Activated T-helper 2 cell treated with anti-CD3 and anti-CD28 coated beads, Interferon-gamma antibody, Interleukin-2, Interleukin-4, amounts not matched to agents 10 μg/mL and 5 μg/mL and 100 μg/mL, durations not matched to agents 14 hours and 24 hours and 36 hours (primary cell): Measurements from ENCODE around the gene ATP8B4. TPM values are rescaled to one million over a fixed set of nuclear protein-coding genes. Genes with fewer than 3 reads are reported as not detected.
"Not testable (repeated sequence)": the region's sequence is repeated elsewhere in the genome, so short reads cannot be mapped to it uniquely, and the experiment has no call there.

Experiments used
- DNase-seq: peaks from one replicate; pipeline ENCODE4 v3.0.0; 2021; ENCODE audit warnings: low spot score
- H3K27ac Mint-ChIP-seq: one replicate; pipeline ENCODE4 v1.8.0; 2021; ENCODE audit warnings: mixed read lengths
- H3K27me3 Mint-ChIP-seq: one replicate; pipeline ENCODE4 v1.8.0; 2021; ENCODE audit warnings: low read depth, mixed read lengths
- H3K36me3 Mint-ChIP-seq: one replicate; pipeline ENCODE4 v1.8.0; 2021; ENCODE audit warnings: low read depth, mixed read lengths
- H3K4me1 Mint-ChIP-seq: one replicate; pipeline ENCODE4 v1.8.0; 2021; ENCODE audit warnings: low read depth, mixed read lengths
- H3K4me3 Mint-ChIP-seq: one replicate; pipeline ENCODE4 v1.8.0; 2021; ENCODE audit warnings: low read depth, mild to moderate bottlenecking, moderate library complexity, mixed read lengths
- H3K9me3 Mint-ChIP-seq: one replicate; pipeline ENCODE4 v1.8.0; 2021; ENCODE audit warnings: mixed read lengths
- intact Hi-C: fragments of 100-400 bp; cut with micrococcal nuclease; formaldehyde crosslinking; loops from one replicate; pipeline ENCODE4 v1.15.1; 2023
- total RNA-seq: library from RNA; stranded (reverse); gene quantifications from 2 replicates; pipeline ENCODE4 v1.2.3, GENCODE V29; 2022

Gene ATP8B4
- total RNA-seq, 1 donor from 2014 or later: 75.3 TPM

DNA sequence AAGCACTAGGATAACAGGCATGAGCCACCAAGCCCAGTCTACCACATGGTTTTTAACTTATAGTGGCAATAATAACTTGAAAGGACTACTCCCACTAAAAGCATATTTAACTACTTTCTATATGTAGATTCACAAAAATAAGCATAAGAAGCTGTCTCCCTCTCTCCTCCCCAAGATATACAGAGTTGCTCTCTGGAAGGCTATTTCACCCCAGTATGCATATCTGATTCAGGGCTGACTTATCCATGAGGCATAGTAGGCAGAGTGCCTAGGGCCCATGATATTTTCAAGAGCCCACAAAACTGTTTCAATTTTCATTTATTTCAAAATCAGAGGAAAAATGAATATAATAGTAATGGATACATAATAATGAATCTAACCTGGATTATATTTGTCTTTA lies 20.5 kb downstream of the ATP8B4 start:
- Mint-ChIP-seq H3K27me3 (no peaks in the 10 kb centered on the region), H3K4me1 (peaks cover 49% of the 10 kb centered on the region), H3K4me3 (no peak overlapping the region), H3K36me3 (peaks cover 65% of the 10 kb centered on the region), H3K27ac (peak overlapping the region; percentile 50), H3K9me3 (peaks cover 25% of the 10 kb centered on the region)
- intact Hi-C loops: no loop called here
- DNase-seq: no peak

DNA sequence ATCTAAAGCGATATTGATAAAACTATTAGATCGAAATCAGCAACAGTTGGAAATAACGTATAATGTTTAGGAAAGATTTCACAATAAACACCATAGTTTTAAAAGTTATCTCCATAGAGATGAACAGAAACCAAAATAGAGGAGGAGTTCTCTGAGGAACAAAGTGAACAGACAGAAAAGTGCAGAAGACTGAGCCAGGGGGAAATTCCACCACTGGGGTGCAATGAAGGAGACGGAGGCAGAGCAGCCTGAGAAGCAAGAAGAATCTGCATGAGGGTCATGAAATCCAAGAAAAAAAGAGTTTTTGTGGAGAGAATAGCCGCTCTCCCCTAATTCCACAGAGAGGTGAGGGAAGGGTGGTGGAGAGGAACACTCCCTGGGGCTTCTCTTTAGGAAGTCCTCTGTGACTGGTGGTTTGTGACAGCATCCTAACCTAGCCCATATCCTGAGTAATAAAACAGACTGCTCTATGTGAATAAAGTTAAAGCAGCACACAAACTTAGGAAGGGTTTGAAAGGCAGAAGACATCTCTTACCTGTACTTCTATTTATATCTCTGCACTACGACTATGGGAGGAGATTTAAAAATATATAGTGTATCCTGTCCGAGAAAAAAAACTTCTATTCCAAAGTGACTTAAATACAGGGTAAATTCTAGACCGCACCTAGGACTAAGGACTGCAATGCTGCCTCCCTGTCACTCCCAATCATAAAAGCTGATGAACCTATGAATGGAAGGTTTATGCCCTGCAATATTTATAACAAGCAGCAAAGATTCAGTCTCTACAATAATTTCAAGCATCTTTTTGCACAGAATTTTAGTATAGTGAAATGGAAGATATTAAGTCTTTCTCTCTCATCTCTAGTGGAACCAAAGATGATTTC lies 22.9 kb downstream of the ATP8B4 start:
- Mint-ChIP-seq H3K36me3 (peaks cover 56% of the 10 kb centered on the region), H3K27ac (no peak overlapping the region), H3K4me3 (no peak overlapping the region), H3K9me3 (peaks cover 15% of the 10 kb centered on the region), H3K4me1 (peaks cover 33% of the 10 kb centered on the region), H3K27me3 (no peaks in the 10 kb centered on the region)
- no peak for DNase-seq
- intact Hi-C loops: no loop called here

DNA sequence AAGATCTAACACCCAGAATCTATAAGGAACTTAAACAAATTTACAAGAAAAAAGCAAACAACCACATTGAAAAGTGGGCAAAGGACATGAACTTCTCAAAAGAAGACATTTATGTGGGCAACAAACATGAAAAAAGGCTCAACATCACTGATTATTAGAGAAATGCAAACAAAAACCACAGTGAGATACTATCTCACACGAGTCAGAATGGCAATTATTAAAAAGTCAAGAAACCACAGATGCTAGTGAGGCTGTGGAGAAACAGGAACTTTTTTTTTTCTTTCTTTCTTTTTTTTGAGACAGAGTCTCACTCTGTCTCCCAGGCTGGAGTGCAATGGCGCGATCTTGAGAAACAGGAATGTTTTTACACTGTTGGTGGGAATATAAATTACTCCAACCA lies 29.6 kb downstream of the ATP8B4 start:
- peaks cover 52% of the 10 kb centered on the region for H3K36me3 Mint-ChIP-seq
- H3K4me3 Mint-ChIP-seq, intact Hi-C loops, DNase-seq, H3K27ac Mint-ChIP-seq, H3K27me3 Mint-ChIP-seq: not testable (repeated sequence)
- H3K4me1 Mint-ChIP-seq: peaks cover 24% of the 10 kb centered on the region
- H3K9me3 Mint-ChIP-seq: peaks cover 24% of the 10 kb centered on the region

DNA sequence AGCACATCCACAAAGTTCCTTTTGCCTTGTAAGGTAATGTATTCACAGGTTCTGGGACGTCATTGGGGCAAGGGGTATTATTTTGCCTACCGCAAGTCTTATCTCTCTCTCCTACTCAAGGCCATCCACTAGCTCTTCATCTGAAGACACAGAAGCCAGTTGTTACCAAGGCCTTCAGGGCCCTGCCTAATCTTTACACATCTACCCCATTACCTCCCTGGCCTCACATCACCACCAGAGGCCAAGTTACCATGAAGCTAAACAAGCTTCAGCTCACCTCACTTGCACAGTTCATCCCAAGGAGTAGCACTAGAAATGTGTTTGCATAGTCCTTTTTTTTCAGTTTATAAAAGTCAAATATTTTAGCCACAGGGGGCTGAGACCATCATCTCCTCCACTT lies 34.1 kb downstream of the ATP8B4 start:
- intact Hi-C loops: no loop called here
- DNase-seq: no peak
- H3K27ac Mint-ChIP-seq: peak overlapping the region; percentile 52
- H3K9me3 Mint-ChIP-seq: peaks cover 6% of the 10 kb centered on the region
- no peak overlapping the region for H3K4me3 Mint-ChIP-seq
- no peaks in the 10 kb centered on the region for H3K27me3 Mint-ChIP-seq
- peaks cover 58% of the 10 kb centered on the region for H3K36me3 Mint-ChIP-seq
- peaks cover 46% of the 10 kb centered on the region for H3K4me1 Mint-ChIP-seq

DNA sequence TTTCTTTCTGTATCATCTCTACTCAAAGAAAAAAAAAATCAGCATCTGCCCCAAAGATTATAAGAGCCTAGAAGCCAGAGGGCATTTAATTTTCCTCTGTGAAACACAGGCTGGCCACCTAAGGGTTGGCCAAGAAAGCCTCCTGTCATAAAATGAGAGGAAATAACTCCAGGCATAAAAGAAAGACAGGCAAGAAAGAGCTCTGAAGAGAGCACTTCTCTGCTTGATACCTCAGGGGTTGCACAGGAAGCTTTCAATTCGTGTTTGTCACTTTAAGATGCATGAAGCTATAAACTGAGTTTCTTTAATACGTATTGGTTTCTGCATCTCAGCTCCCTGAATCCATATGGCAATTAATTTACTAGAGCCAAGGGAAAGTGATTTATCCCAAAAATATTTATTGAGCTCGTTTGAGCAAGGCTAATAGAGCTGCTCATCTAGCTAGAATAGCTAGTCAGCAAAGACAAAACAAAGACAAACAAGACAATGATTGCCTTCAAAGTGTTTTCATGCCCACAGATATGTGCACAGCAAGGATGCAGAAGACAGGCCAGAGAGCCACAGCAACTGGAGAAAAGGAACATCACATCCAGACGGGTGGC lies 35.5 kb downstream of the ATP8B4 start:
- H3K4me3 Mint-ChIP-seq: no peak overlapping the region
- H3K9me3 Mint-ChIP-seq: peaks cover 3% of the 10 kb centered on the region
- peaks cover 32% of the 10 kb centered on the region for H3K4me1 Mint-ChIP-seq
- peaks cover 51% of the 10 kb centered on the region for H3K36me3 Mint-ChIP-seq
- no peak overlapping the region for H3K27ac Mint-ChIP-seq
- no peak for DNase-seq
- intact Hi-C loops: no loop called here
- H3K27me3 Mint-ChIP-seq: no peaks in the 10 kb centered on the region

DNA sequence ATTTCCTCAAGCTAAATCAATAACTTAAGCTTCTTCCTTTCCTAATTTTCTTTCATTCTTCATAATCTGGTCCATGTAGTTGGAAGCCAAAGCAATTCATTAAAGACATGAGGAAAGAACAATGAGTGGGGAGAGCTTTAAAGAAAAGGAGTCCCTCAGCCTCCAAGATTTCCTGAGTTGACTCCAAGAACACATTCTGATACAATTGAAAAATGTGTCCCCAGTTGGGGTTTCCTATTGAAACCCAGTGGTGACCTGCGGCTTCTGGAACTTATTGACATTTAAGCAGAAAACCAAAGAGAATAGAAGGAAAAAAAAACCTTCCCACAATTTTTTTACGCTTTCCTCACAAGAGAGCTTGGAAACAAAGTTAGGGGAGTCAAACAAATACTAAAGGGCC lies 37.0 kb downstream of the ATP8B4 start:
- no peak overlapping the region for H3K4me3 Mint-ChIP-seq
- no peaks in the 10 kb centered on the region for H3K27me3 Mint-ChIP-seq
- H3K27ac Mint-ChIP-seq: peak overlapping the region; percentile 30
- intact Hi-C loops: no loop called here
- peaks cover 40% of the 10 kb centered on the region for H3K4me1 Mint-ChIP-seq
- peaks cover 61% of the 10 kb centered on the region for H3K36me3 Mint-ChIP-seq
- DNase-seq: no peak
- H3K9me3 Mint-ChIP-seq: no peaks in the 10 kb centered on the region

DNA sequence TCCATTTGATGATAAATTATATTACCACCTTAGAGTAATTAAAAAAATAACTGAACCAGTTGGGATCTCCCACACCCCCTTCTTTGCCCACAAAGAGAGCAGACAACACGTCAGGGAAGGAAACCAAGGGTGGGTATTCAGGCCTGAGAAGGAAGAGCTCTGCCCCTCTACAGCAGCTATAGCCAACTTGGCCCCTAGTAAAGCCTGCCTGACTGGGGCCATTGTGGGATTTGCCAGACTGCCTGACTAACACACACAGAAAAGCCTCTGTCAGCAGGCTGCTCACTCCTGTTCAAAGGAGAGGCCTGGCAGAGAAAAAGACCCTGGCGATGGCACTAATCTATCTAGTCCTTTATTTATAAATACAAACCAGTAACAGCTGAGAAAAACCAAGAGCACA lies 41.4 kb downstream of the ATP8B4 start:
- H3K9me3 Mint-ChIP-seq: no peaks in the 10 kb centered on the region
- intact Hi-C loops: no loop called here
- no peaks in the 10 kb centered on the region for H3K27me3 Mint-ChIP-seq
- H3K4me1 Mint-ChIP-seq: peaks cover 28% of the 10 kb centered on the region
- H3K27ac Mint-ChIP-seq: no peak overlapping the region
- DNase-seq: no peak
- no peak overlapping the region for H3K4me3 Mint-ChIP-seq
- H3K36me3 Mint-ChIP-seq: peaks cover 70% of the 10 kb centered on the region

DNA sequence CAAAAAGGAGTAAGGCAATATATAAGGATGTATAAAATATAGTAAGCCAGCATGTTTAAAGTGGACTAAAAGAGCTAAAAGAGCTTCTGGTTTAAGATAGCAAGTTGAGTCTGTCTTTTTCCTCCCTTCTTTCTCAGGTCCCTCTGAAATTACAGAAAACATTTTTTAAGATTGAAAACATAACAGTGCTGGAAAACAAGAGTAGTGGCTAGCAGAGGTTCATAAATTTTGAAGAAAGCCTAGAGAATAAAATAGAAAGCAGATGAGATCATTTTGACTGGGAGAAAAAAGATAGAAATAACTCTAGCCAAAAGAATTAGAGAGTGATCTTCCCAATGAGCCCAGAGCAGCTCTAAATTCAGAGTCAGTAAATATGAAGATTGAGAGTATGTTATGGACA lies 41.9 kb downstream of the ATP8B4 start:
- peaks cover 73% of the 10 kb centered on the region for H3K36me3 Mint-ChIP-seq
- DNase-seq: no peak
- no peaks in the 10 kb centered on the region for H3K27me3 Mint-ChIP-seq
- no peaks in the 10 kb centered on the region for H3K9me3 Mint-ChIP-seq
- no peak overlapping the region for H3K4me3 Mint-ChIP-seq
- H3K27ac Mint-ChIP-seq: no peak overlapping the region
- intact Hi-C loops: no loop called here
- H3K4me1 Mint-ChIP-seq: peaks cover 26% of the 10 kb centered on the region

DNA sequence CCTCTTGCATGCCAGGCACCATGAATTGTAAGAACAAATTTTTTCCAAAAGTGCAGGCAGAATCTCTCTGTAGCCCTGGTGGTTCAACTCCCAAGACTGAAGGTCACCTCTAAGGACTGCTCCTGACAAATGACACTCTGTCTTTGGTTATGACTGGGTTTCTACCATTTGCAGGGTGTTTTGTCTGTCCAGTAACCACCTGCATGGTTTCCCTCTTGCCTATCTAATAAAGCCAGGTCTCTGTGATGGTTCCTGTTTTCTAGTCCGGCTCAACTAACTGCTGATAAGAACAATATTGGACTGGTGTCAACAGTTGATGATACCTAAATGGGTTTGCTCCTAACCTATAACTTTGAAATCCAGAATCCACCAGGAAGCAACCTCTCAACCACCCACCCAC lies 43.7 kb downstream of the ATP8B4 start:
- Mint-ChIP-seq H3K36me3 (peaks cover 78% of the 10 kb centered on the region), H3K27me3 (no peaks in the 10 kb centered on the region), H3K27ac (no peak overlapping the region), H3K4me3 (no peak overlapping the region), H3K9me3 (no peaks in the 10 kb centered on the region), H3K4me1 (peaks cover 23% of the 10 kb centered on the region)
- DNase-seq: no peak
- intact Hi-C loops: no loop called here

DNA sequence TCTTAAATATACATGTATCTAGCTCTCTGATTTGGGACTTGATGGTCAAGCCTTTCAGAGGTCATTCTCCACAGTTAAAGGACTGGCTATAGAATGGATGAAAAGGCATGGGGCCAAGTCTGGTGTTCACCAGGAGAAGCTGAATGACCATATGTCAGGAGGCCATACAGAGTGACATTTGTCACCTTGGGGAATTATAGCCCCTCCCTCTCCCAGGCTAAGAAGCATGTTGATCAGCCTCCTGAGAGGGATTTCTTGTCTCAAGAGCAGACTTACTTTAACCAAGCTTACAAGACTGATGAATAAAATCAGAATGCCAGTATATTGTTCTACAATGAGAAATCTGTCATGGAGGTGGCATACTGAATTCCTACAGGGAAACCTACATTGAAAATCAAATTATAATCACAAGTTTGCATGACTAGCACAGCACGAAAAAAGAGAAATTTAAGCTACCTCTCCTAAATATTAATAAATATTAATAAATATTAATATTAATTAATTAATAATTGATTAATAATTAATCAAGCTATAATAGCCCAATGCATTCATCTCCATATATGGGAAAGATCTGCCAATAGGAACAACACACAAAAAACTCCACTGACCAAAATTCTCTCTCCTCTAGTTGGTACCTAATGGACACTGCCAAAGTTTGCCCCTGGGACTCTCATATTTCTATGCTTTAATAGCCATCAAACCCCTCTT lies 47.3 kb downstream of the ATP8B4 start:
- Mint-ChIP-seq H3K27me3 (no peaks in the 10 kb centered on the region), H3K9me3 (no peaks in the 10 kb centered on the region), H3K27ac (no peak overlapping the region), H3K4me3 (no peak overlapping the region), H3K4me1 (peaks cover 20% of the 10 kb centered on the region), H3K36me3 (peaks cover 75% of the 10 kb centered on the region)
- DNase-seq: no peak
- intact Hi-C loops: no loop called here

DNA sequence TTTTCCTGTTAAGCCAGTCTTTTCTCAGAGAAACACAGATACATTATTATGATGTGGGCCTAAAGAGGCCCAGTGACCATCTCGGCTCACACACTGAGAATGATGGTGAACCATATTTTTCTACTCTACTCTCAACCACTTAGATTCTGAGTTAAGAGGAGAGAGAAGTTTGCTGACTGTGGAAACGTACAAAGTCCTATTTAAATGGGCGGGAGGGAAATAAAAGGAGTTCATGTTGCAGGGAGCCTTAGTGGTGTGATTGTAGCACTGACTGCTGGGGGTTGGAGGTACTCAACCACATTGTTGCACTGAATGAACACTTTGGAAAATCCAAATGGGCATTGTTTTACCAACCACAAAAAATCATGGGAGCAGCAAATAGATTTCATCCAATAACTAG lies 51.0 kb downstream of the ATP8B4 start:
- intact Hi-C loops: no loop called here
- H3K9me3 Mint-ChIP-seq: no peaks in the 10 kb centered on the region
- H3K27me3 Mint-ChIP-seq: no peaks in the 10 kb centered on the region
- no peak overlapping the region for H3K4me3 Mint-ChIP-seq
- no peak for DNase-seq
- H3K36me3 Mint-ChIP-seq: peaks cover 70% of the 10 kb centered on the region
- H3K4me1 Mint-ChIP-seq: peaks cover 45% of the 10 kb centered on the region
- no peak overlapping the region for H3K27ac Mint-ChIP-seq

DNA sequence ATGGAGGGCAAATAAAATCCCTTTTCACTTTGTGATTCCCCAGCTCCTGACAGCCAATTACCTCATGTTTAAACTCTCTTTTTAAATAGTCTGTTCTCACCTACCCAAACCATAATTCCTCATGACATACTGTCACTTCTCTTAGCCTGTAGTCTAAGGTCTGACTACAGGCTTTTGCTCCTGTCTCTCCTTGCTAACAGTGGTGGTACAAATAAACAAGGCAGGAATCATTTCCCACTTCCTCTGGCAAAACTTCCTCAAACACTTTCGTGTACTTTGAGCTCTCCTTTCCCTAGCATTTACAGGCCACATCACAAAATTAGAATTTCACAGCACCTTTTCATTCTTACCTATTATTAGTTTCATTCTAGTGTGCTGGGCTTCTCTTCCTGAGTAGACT lies 51.8 kb downstream of the ATP8B4 start:
- Mint-ChIP-seq H3K4me1 (peaks cover 50% of the 10 kb centered on the region), H3K9me3 (no peaks in the 10 kb centered on the region), H3K27ac (peak overlapping the region; percentile 95), H3K27me3 (no peaks in the 10 kb centered on the region), H3K4me3 (peak overlapping the region; percentile 0), H3K36me3 (peaks cover 67% of the 10 kb centered on the region)
- intact Hi-C loops: loop anchor here (2.0 kb wide), 1 partner anchor 20 kb away; no protein-coding TSS in a partner anchor
- DNase-seq: no peak

DNA sequence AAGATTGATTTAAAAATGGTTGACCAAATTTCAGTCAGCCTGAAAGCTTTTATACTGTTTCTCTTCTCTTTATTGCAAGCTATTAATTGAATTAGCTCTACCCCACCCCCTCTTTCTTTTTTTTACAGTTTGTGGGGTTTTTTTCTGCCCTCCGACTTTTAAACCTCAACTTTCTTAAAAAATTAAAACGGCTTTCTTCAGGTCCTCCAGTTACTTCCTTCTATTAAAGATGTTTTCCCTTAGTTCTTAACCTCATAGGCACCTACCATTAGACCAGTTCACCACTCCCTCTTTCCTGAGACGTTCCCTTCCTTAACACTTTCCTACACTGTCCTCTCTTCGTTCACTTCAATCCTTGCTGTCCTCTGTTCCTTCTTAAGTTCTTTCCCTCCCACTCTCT lies 52.4 kb downstream of the ATP8B4 start:
- Mint-ChIP-seq H3K9me3 (no peaks in the 10 kb centered on the region), H3K4me1 (peaks cover 56% of the 10 kb centered on the region)

More for the DNA sequence above, 52.4 kb downstream of the ATP8B4 start:
- Mint-ChIP-seq H3K4me3 (no peak overlapping the region), H3K27ac (peak overlapping the region; percentile 95), H3K27me3 (no peaks in the 10 kb centered on the region), H3K36me3 (peaks cover 67% of the 10 kb centered on the region)
- no peak for DNase-seq
- intact Hi-C loops: loop anchor here (1.0 to 2.0 kb wide), 4 partner anchors 20 to 195 kb away; no protein-coding TSS in a partner anchor
